HEK293T (cell line): ENCODE results near the gene RUFY4.

Experiments used
- SUZ12 ChIP-seq: fragments of 450-650 bp; IDR thresholded peaks from 2 replicates; pipeline ENCODE4 v1.6.1; 2016; ENCODE audit warnings: mild to moderate bottlenecking
- TARDBP ChIP-seq: fragments of 450-650 bp; IDR thresholded peaks from 2 replicates; pipeline ENCODE4 v1.6.1; 2016
- ZNF384 ChIP-seq: fragments of 450-650 bp; IDR thresholded peaks from 2 replicates; pipeline ENCODE4 v1.6.1; 2016
- TF ChIP-seq, protein P1 (sequence below): fragments of 450-650 bp; IDR thresholded peaks from 2 replicates; pipeline ENCODE4 v1.6.1; 2016

DNA sequence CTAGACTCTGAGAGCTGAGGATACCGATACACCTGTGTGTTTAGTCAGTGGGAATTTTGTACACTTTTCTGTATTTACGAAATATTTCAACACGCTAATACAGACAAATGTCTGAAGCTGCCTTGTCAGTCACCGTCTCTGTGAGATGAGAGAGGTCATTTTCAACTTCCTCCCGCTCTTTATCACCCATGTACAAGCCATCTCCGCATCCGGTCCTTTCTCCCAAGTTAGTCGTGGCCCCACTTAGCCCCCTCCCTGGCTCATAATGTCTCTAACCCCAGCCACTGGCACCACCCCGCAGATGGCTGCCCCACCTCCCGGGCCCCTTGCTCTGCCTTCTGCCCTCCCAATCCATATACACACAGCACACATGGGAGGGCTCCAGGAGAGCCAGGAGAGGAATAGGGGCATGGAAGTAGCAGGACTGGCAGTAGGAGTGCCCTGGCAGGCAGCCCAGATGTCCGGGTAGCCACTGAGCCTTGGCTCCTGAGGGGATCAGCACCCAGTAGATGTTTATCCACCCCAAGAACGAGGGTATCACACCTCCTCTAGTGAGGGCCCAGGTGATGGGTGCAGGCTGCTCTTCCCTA is 2.0 kb upstream of the RUFY4 start:
- TF ChIP-seq, protein P1, sequence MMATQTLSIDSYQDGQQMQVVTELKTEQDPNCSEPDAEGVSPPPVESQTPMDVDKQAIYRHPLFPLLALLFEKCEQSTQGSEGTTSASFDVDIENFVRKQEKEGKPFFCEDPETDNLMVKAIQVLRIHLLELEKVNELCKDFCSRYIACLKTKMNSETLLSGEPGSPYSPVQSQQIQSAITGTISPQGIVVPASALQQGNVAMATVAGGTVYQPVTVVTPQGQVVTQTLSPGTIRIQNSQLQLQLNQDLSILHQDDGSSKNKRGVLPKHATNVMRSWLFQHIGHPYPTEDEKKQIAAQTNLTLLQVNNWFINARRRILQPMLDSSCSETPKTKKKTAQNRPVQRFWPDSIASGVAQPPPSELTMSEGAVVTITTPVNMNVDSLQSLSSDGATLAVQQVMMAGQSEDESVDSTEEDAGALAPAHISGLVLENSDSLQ, result no peak
- TF ChIP-seq TARDBP, result no peak
- no peak for TF ChIP-seq SUZ12
- no peak for TF ChIP-seq ZNF384
